ENCODE results near the gene PRICKLE1. TPM values are rescaled to one million over a fixed set of nuclear protein-coding genes. Genes with fewer than 3 reads are reported as not detected.

The PRICKLE1 gene
- total and polyA plus RNA-seq, 2 donors (not counting 3 experiments of a cell fraction or from before 2014, with no cell fraction given): 34.3 to 86.0 TPM

DNA sequence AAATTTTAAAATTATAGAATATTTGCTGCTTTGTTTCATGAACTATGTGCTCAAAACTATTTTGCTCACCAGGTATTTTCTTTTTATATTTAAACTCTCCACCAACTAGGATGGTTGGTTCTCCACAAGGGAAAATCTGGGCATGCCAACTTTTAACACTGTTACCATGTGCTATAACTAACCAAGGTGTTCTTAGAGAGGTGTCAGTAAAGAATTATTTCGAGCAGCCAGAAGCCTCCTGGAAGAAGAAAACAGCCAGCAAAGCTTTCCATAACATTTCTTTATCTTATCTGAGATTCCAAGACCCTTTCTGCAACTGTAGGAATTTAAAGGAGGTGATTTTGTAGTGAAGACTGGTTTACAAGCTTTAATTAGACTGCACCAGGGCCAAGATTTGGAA lies 97.3 kb downstream of the PRICKLE1 start:
- no peak overlapping the region for H3K9ac ChIP-seq (replicated peaks; ENCODE audit: extremely low read depth, insufficient read depth, low read length)
- H2AFZ ChIP-seq (ENCODE audit: low read depth, low read length): no peak overlapping the region
- H3K79me2 ChIP-seq (ENCODE audit: control insufficient read depth, insufficient read depth, low read length): peaks cover 16% of the 10 kb centered on the region
- H3K4me2 ChIP-seq (ENCODE audit: insufficient read depth, low read length): no peak overlapping the region
- peaks cover 4% of the 10 kb centered on the region for H4K20me1 ChIP-seq (replicated peaks; ENCODE audit: control insufficient read depth, extremely low read depth, insufficient read depth, low read length)
- peaks cover 2 to 7% of the 10 kb centered on the region in 2 experiments for H3K36me3 ChIP-seq (ENCODE audit: control insufficient read depth in 2 of 2, extremely low read depth in 1 of 2, insufficient read depth in 2 of 2, low read length in 2 of 2)
- ChIA-PET POLR2A (no interaction called here), CTCF (interaction anchor here (1.6 kb wide), 1 partner anchor 10 kb away, joined by 5 read pairs; no protein-coding TSS in a partner anchor)
- dilution Hi-C loops (cut with MboI; ENCODE audit: extremely low pct_ligation_motif_present, low sequenced_read_pairs): no loop called here
- TF ChIP-seq POLR2A (IDR thresholded peaks at IDR 0.05; ENCODE audit: low read depth, low read length) (no peak), POLR2AphosphoS5 (IDR thresholded peaks at IDR 0.05; ENCODE audit: insufficient read depth, low read depth, low read length) (no peak), JUN (IDR thresholded peaks at IDR 0.05; ENCODE audit: borderline replicate concordance, insufficient read depth, insufficient read length, low read depth) (no peak), MYC (IDR thresholded peaks at IDR 0.05; ENCODE audit: low read depth, low read length) (no peak), FOS (IDR thresholded peaks at IDR 0.05; ENCODE audit: borderline replicate concordance, insufficient read depth, low read length) (no peak), MAX (IDR thresholded peaks at IDR 0.05; ENCODE audit: insufficient read depth, insufficient read length) (no peak), EZH2 (IDR thresholded peaks at IDR 0.05; ENCODE audit: borderline replicate concordance, low read depth, low read length, severe bottlenecking) (no peak), GATA2 (IDR thresholded peaks at IDR 0.05; ENCODE audit: insufficient read depth, insufficient read length, low read depth, low read length) (no peak)
- TF ChIP-seq, protein P1, sequence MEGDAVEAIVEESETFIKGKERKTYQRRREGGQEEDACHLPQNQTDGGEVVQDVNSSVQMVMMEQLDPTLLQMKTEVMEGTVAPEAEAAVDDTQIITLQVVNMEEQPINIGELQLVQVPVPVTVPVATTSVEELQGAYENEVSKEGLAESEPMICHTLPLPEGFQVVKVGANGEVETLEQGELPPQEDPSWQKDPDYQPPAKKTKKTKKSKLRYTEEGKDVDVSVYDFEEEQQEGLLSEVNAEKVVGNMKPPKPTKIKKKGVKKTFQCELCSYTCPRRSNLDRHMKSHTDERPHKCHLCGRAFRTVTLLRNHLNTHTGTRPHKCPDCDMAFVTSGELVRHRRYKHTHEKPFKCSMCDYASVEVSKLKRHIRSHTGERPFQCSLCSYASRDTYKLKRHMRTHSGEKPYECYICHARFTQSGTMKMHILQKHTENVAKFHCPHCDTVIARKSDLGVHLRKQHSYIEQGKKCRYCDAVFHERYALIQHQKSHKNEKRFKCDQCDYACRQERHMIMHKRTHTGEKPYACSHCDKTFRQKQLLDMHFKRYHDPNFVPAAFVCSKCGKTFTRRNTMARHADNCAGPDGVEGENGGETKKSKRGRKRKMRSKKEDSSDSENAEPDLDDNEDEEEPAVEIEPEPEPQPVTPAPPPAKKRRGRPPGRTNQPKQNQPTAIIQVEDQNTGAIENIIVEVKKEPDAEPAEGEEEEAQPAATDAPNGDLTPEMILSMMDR (IDR thresholded peaks at IDR 0.05; ENCODE audit: extremely low read depth in 1 of 2, insufficient read depth in 1 of 2, low read depth in 1 of 2, low read length in 2 of 2): no peak
- no peaks in the 10 kb centered on the region for H3K9me3 ChIP-seq (replicated peaks; ENCODE audit: control insufficient read depth, insufficient read depth, low read length)
- H3K27me3 ChIP-seq (ENCODE audit: control insufficient read depth in 2 of 2, insufficient read depth in 2 of 2, low read length in 2 of 2): no peaks in the 10 kb centered on the region
- no peaks in the 10 kb centered on the region for H3K9me1 ChIP-seq (replicated peaks; ENCODE audit: control insufficient read depth, extremely low read depth, insufficient read depth, low read length)
- no peaks in the 10 kb centered on the region for H3K4me1 ChIP-seq (ENCODE audit: control insufficient read depth, extremely low read depth, insufficient read depth, low read length)
- no peak overlapping the region for H3K4me3 ChIP-seq (replicated peaks in 1 of 3; ENCODE audit: insufficient read depth in 1 of 3, low read depth in 1 of 3, low read length in 3 of 3)
- BruUV-seq (replicated peaks): no TSS peak
- H3K27ac ChIP-seq (ENCODE audit: insufficient read depth, low read depth, low read length): no peak overlapping the region
- FAIRE-seq (no peak), DNase-seq (ENCODE audit: low read depth, low spot score) (no peak)
- intact Hi-C loops (cut with micrococcal nuclease): no loop called here

Measured in endothelial cell of umbilical vein (primary cell).